ENCODE results near the gene ZNF329. TPM values are rescaled to one million over a fixed set of nuclear protein-coding genes. Genes with fewer than 3 reads are reported as not detected.

Gene ZNF329
- total RNA-seq, 1 experiment from 2014 or later: 10.5 TPM

- Histone ChIP-seq H3K9ac (ENCODE audit: low read length) (no peak overlapping the region), H3K4me1 (ENCODE audit: insufficient read depth, low read length) (no peaks in the 10 kb centered on the region), H3K4me3 (ENCODE audit: low read length) (no peak overlapping the region), H3K27ac (ENCODE audit: low read length) (no peak overlapping the region), H3K27me3 (ENCODE audit: low read length) (no peaks in the 10 kb centered on the region), H3K36me3 (ENCODE audit: low read depth, low read length) (no peaks in the 10 kb centered on the region; the same call in 1 of the 2 replicates), H3K9me3 (ENCODE audit: low read length) (peaks cover 55% of the 10 kb centered on the region), H3K79me2 (ENCODE audit: low read length) (no peaks in the 10 kb centered on the region), H4K20me1 (ENCODE audit: low read length) (no peaks in the 10 kb centered on the region), H3F3A (ENCODE audit: low read length, unreplicated experiment) (no peaks in the 10 kb centered on the region), H3K9me2 (replicated peaks; ENCODE audit: low read length) (no peaks in the 10 kb centered on the region), H2AFZ (ENCODE audit: low read length) (no peak overlapping the region), H3K4me2 (ENCODE audit: low read length) (no peak overlapping the region)
- intact Hi-C loops (cut with micrococcal nuclease): no loop called here
- no TSS peak for BruUV-seq (replicated peaks)
- ChIA-PET CTCF (no interaction called here), POLR2A (ENCODE audit: unreplicated experiment) (no interaction called here)
- no peak for TF ChIP-seq EZH2phosphoT487 (IDR thresholded peaks at IDR 0.05; ENCODE audit: borderline replicate concordance, low read length)
- TF ChIP-seq CTCF (conservative IDR thresholded peaks at IDR 0.05; ENCODE audit: low read depth, low read length): no peak
- no peak for TF ChIP-seq EZH2 (IDR thresholded peaks at IDR 0.05; ENCODE audit: low read length, unreplicated experiment)
- ATAC-seq (no peak), DNase-seq (no peak)
Observed at GRCh38 chr19:58095328-58095727, 55.3 kb downstream of the ZNF329 start.

- POLR2A ChIA-PET (ENCODE audit: unreplicated experiment): no interaction called here
- Histone ChIP-seq H3K9me3 (ENCODE audit: low read length) (peaks cover 42% of the 10 kb centered on the region), H3K27me3 (ENCODE audit: low read length) (no peaks in the 10 kb centered on the region), H3K9me2 (replicated peaks; ENCODE audit: low read length) (no peaks in the 10 kb centered on the region), H3K4me2 (ENCODE audit: low read length) (no peak overlapping the region), H3K79me2 (ENCODE audit: low read length) (no peaks in the 10 kb centered on the region), H3K36me3 (ENCODE audit: low read depth, low read length) (no peaks in the 10 kb centered on the region; the same call in 1 of the 2 replicates), H4K20me1 (ENCODE audit: low read length) (no peaks in the 10 kb centered on the region), H3F3A (ENCODE audit: low read length, unreplicated experiment) (no peaks in the 10 kb centered on the region), H3K4me3 (ENCODE audit: low read length) (no peak overlapping the region), H3K27ac (ENCODE audit: low read length) (no peak overlapping the region), H3K4me1 (ENCODE audit: insufficient read depth, low read length) (no peaks in the 10 kb centered on the region), H3K9ac (ENCODE audit: low read length) (no peak overlapping the region), H2AFZ (ENCODE audit: low read length) (no peak overlapping the region)
- no TSS peak for BruUV-seq (replicated peaks)
- CTCF ChIA-PET: no interaction called here
- intact Hi-C loops (cut with micrococcal nuclease): no loop called here
- no peak for ATAC-seq
- TF ChIP-seq CTCF (conservative IDR thresholded peaks at IDR 0.05; ENCODE audit: low read depth, low read length) (no peak), EZH2 (IDR thresholded peaks at IDR 0.05; ENCODE audit: low read length, unreplicated experiment) (no peak), EZH2phosphoT487 (IDR thresholded peaks at IDR 0.05; ENCODE audit: borderline replicate concordance, low read length) (no peak)
- DNase-seq: no peak
Observed at GRCh38 chr19:58093071-58093470, 57.5 kb downstream of the ZNF329 start.

GRCh38 chr19:58091251-58091995 lies 59.2 kb downstream of the ZNF329 start:
- Histone ChIP-seq H4K20me1 (ENCODE audit: low read length) (no peaks in the 10 kb centered on the region), H3K27me3 (ENCODE audit: low read length) (no peaks in the 10 kb centered on the region), H3K27ac (ENCODE audit: low read length) (no peak overlapping the region), H2AFZ (ENCODE audit: low read length) (no peak overlapping the region), H3K4me3 (ENCODE audit: low read length) (no peak overlapping the region), H3K9me3 (ENCODE audit: low read length) (peaks cover 46% of the 10 kb centered on the region), H3K79me2 (ENCODE audit: low read length) (no peaks in the 10 kb centered on the region), H3K4me2 (ENCODE audit: low read length) (no peak overlapping the region), H3K9me2 (replicated peaks; ENCODE audit: low read length) (no peaks in the 10 kb centered on the region), H3K36me3 (ENCODE audit: low read depth, low read length) (no peaks in the 10 kb centered on the region; the same call in 1 of the 2 replicates), H3F3A (ENCODE audit: low read length, unreplicated experiment) (no peaks in the 10 kb centered on the region), H3K4me1 (ENCODE audit: insufficient read depth, low read length) (no peaks in the 10 kb centered on the region), H3K9ac (ENCODE audit: low read length) (no peak overlapping the region)
- ChIA-PET CTCF (no interaction called here), POLR2A (ENCODE audit: unreplicated experiment) (no interaction called here)
- intact Hi-C loops (cut with micrococcal nuclease): no loop called here
- DNase-seq (no peak), ATAC-seq (no peak)
- TF ChIP-seq EZH2phosphoT487 (IDR thresholded peaks at IDR 0.05; ENCODE audit: borderline replicate concordance, low read length) (no peak), CTCF (conservative IDR thresholded peaks at IDR 0.05; ENCODE audit: low read depth, low read length) (no peak), EZH2 (IDR thresholded peaks at IDR 0.05; ENCODE audit: low read length, unreplicated experiment) (no peak)
- BruUV-seq (replicated peaks): no TSS peak

Measured in PC-3 (cell line).